GM18868 (cell line): Measurements from ENCODE around the gene NEK6.
"Not testable (repeated sequence)": the region's sequence is repeated elsewhere in the genome, so short reads cannot be mapped to it uniquely, and the experiment has no call there.

Source experiments
- ATAC-seq: cut with Tn5 transposase; IDR thresholded peaks from one replicate; pipeline ENCODE4 v1.9.1; 2021; ENCODE audit warnings: mild to moderate bottlenecking, moderate library complexity; ENCODE audit not compliant: unreplicated experiment

Gene NEK6

GRCh38 chr9:124225945-124226344 lies 31.8 kb upstream of the NEK6 start:
- ATAC-seq, result no peak

DNA sequence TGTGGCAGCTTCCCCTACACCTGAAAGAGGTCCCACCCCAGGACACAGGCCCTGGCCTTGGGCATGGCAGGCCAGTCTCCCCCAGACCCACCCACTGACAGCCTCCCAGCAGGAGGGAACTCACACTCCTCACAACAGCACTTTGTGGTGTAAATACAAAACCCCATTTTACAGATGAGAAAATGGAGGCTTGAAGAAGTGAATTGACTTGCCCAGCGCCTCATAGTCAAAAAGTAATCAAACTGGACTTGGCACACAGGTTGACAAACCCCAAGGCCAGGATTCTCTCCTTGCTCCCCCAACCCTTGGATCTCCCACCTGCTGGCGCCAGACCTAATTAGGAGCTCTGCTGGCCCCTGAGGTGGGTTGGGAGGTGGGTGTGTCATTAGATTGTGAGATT lies 29.2 kb upstream of the NEK6 start:
- no peak for ATAC-seq

DNA sequence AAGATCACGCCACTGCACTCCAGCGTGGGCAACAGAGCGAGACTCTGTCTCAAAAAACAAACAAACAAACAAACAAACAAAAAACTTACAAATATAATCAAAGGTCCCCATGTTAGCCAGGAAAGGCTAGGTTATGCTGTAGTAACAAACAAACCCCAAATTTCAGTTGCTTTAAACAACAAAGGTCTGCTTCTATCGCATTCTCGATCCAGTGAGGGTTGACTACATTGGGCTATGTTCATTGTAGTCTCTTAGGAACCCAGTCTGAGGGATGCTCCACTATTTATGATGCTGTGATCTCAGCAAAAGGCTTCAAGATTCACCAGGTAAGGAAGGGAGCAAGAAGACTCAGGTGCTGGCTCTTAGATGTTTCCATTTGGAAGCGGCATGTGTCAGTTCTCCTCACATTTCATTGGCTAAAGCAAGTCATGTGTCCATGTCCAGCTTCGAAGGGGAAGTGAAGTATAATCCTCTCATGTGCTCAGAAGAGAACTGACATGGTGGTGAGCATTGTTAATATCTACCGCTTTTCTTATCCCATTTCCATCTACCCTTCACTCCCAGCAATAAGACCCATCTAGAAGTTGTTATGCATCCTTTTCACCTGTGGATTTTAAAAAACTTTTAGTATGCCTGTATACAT lies 26.5 kb upstream of the NEK6 start:
- no peak for ATAC-seq

- ATAC-seq, result peak; percentile 24
These were observed 19.1 kb upstream of the NEK6 start for GRCh38 chr9:124238546-124239140.

- peak; percentile 81 for ATAC-seq
These were observed 18.3 kb upstream of the NEK6 start for GRCh38 chr9:124239249-124240073.

DNA sequence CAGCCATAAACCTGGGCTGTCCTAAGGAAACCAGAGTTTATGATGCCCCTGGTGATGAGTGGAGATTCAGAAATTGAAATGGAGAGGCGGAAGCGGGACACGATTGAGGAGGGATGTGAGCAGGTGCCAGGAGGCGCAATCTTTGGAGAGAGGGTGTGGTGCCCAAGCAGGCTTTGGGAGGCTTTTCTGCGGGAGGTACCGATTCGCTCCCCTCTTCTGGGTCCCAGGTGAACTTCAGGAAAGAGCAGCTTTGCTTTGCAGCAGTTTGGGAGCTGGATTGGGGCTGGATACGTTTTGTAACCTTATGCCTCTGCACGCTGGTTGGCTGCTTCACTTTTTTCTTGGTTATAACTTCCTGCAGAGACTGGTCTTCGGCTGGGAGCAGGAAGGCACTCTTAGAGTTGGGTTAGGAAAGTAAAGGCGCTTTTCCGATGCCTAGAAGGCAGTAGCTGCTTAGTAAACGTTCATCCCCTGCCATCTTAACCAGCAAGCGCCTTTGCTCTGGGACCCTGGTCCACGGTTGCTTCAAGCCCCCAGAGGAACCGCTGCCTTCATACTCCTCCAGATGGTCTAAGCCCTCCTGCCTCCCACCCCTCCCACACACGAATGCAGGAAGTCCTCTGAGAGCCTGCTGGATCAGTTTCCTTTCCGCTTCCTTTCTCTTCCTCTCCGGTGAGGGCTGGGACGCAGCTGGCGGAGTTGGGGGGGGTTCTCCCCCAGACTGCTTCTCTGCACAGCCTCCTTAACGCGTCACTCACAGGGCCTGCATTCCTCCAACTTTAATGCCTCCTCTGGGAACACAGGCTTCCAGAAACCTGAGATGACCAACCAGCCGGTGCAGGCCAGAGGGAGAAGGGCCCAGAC lies 15.2 kb upstream of the NEK6 start:
- no peak for ATAC-seq

DNA sequence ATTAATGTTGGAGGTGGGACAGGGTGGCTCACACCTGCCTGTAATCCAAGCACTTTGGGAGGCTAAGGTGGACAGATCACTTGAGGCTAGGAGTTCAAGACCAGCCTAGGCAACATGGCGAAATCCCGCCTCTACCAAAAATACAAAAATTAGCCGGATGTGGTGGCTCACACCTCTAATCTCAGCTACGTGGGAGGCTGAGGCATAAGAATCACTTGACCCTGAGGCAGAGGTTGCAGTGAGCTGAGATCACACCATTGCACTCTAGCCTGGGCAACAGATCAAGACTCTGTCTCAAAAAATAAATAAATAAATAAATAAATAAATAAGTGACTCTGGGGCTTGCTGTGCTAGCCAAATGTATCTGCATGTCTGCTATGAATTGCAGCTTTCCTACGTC lies 10.4 kb upstream of the NEK6 start:
- ATAC-seq, result not testable (repeated sequence)

- no peak for ATAC-seq
These were observed 9.7 kb upstream of the NEK6 start for GRCh38 chr9:124248066-124248465.

- ATAC-seq, result no peak
These were observed 8.8 kb upstream of the NEK6 start for GRCh38 chr9:124248960-124249359.

DNA sequence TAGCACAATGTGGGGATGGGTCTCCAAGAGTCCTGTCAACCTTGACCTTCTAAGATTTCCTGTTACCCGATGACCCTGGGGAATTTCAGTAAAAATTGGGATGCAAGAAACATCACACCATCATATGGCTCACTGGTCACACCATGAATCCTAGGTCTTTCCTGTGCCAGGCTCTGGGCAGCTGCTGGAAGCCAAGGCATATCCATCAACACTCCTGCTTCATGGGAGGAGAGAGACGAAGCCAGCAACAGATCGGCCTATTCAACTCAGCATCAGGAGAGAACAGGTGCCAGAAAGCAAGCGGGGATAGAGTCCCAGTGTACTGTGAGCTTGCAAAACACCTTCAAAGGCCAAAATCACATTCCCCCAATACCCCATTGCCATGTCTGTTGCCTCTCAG lies 6.5 kb upstream of the NEK6 start:
- no peak for ATAC-seq

DNA sequence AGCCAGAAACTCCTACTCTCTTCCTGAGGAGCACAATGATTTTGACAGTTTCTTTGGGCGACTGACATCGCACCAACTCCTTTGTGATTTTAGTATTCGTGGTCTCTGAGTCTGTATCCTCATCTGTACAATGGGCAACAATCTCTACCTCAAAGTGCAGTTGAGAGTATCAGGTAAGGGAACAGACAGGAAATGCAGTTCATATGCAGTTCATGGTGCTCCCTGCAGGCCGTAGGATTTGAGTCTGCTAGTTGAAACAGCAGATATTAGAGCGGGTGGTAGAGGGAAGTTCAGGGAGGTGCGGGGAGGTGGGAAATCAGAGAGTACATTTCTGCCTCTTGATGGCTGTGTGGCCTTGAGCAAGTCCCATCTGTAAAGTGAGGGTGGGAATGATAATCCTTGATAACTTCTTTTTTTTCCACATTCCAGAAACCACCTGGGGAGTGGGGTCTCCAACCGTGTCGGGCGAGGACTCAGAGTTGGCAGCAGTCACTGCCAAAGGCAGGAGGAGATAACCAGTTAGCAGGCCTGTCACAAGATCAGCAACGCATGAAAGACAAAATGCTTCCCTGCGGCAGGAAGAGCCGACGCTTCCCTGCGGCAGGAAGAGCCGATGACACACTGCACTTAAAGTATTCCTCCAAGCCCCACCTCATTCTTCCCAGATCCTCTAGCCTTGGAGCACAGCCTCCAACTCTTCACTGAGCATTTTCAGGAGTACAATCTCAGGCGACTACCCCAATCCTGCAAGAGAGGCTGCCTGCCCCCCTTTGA lies 6.0 kb upstream of the NEK6 start:
- no peak for ATAC-seq

GRCh38 chr9:124252878-124253277 lies 4.9 kb upstream of the NEK6 start:
- not testable (repeated sequence) for ATAC-seq

- peak; percentile 68 for ATAC-seq
These were observed 3.5 kb upstream of the NEK6 start for GRCh38 chr9:124254261-124254682.

DNA sequence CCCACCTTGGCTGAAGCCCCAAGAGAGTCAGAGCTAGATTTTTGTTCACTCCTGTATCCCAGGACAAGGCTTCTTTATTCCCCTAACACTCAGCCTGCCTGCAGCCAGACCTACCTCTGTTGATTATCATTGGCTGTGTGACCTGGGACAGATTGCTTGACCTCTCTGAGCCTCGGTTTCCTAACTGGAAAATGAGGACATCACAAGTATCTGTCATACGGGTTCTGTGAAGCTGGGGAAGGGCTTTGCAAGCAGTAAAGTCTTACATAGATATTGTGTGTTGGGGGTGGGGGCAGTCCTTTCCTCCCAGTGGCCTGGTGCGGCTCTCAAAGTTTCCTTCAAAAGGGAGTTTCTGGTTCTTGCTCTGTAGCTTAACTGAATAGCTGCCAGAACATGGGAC lies 2.5 kb upstream of the NEK6 start:
- no peak for ATAC-seq

DNA sequence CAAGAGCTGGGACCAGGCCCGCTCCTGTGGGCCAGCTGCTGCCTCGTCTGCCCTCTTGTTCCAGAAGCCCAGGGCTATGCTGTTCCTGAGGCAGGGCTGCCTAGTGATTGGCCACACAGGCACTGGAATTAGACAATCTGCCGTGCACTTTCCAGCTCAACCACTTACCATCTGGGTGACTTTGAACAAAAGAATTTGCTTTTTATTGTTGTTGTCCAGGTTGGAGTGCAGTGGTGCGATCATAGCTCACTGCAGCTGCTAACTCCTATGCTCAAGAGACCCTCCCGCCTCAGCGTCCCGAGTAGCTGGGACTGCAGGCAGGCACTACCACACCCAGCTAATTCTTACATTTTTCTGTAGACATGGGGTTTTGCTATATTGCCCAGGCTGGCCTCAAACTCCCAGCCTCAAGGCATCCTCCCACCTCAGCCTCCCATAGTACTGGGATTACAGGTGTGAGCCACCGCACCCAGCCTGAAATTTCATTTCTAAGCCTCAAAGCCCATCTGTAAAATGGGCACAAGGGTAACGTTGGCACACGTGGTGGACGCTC lies 1.2 kb upstream of the NEK6 start:
- no peak for ATAC-seq

- peak; percentile 19 for ATAC-seq
These were observed 492 bp upstream of the NEK6 start for GRCh38 chr9:124257070-124257843.

GRCh38 chr9:124258607-124259157 lies 933 bp downstream of the NEK6 start:
- ATAC-seq, result no peak

DNA sequence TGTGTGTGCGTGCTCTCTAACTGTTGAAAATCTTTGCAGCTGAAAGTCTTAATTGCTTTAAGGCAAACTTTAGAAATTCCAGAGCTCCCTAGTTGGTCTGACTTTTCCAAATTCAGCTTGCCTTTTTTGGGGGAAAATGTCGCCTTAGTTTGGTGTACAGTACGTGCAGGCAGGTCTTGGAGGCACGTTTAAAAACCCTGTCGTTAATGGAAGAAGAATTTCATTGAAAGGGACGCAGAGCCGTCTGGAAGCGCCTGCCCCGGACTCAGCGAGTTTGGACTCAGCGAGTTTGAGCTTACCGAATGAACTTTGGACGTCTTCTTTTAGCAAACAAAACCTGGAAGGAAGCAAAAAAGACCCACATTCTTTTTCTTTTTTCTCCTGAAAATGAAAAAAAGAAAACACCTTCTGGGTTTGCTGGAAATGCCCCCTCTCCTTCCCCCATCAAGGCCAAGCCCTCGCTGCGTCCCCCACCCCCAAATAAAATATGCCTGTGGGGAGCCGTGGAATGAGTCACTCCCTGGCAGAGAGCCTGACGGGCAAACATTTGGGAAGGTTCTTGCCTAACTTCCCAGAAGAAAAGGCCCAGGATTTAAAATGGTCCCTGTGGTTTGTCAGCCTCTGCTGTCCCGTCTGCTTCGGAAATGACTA lies 1.5 kb downstream of the NEK6 start:
- no peak for ATAC-seq
